ENCODE results near the gene ZNF837.

ZNF837 gene

DNA sequence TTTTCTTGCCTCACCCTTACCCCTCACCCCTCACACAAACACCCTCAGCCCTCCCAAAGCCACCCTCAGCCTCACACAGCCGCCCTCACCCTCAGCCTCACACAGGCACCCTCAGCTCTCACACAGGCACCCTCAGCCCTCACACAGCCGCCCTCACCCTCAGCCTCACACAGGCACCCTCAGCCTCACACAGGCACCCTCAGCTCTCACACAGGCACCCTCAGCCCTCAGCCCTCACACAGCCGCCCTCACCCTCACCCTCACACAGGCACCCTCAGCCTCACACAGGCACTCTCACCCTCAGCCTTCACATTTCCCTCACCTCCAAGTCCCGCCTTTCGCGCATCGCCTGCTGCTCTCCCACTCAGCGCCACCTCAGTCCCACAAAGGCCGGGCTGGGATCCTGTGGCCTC lies 54.3 kb downstream of the ZNF837 start:
- no peaks in the 10 kb centered on the region for H3K9me3 ChIP-seq (ENCODE audit: insufficient read depth, low read depth, low read length)
- peak overlapping the region; percentile 80 for H3K9ac ChIP-seq (ENCODE audit: low read depth, low read length)
- 2% methylated on average over 9 of the region's 9 CpGs for WGBS
- peak overlapping the region; percentile 90 for H3K4me3 ChIP-seq (ENCODE audit: low read length)
- no peaks in the 10 kb centered on the region for H3K36me3 ChIP-seq (ENCODE audit: insufficient read depth, low read length)
- no peak overlapping the region for H3K27ac ChIP-seq (ENCODE audit: low read depth, low read length)
- H3K4me1 ChIP-seq (ENCODE audit: insufficient read depth, low read length) = no peaks in the 10 kb centered on the region; the same call in 1 of the 2 replicates
- no peaks in the 10 kb centered on the region for H3K27me3 ChIP-seq (ENCODE audit: insufficient read depth, low read length)

DNA sequence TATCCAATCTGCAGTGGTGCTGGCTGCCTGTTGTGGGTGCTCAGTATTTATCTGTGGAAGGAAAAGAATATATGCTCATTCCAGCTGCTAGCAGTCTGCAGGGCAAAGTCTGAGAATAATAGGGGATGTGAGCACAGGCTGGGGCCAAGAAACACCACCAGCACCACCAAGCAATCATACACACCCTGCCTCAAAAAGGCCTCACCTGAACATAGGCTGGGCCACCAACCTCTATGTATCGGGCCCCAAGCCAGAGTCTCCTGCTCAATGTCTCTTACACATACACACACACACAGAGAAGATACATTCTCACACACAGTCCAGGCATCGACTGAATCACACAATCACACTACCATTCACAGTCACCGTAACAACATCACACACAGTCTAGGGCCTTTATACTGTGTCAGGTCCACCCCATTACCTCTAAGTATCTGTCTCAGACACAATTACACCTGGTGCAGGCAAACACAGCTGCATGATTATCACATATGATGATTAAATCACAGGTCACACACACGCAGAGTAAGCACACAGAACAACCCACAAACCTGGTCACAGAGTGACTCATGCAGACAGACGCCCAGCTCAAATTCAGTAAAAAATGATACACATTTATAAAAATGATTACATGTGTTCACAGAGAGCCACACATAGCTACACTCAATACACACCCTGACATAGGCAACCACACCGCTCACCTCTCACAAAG lies 55.4 kb downstream of the ZNF837 start:
- 0 out of 2 replicates have a peak overlapping the region, but pooled peaks have one; percentile 13 for H3K9ac ChIP-seq (ENCODE audit: low read depth, low read length)
- 91% methylated on average over 6 of the region's 6 CpGs for WGBS
- H3K27me3 ChIP-seq (ENCODE audit: insufficient read depth, low read length) = no peaks in the 10 kb centered on the region
- H3K9me3 ChIP-seq (ENCODE audit: insufficient read depth, low read depth, low read length) = no peaks in the 10 kb centered on the region
- H3K4me1 ChIP-seq (ENCODE audit: insufficient read depth, low read length) = no peaks in the 10 kb centered on the region; the same call in 1 of the 2 replicates
- peak overlapping the region; percentile 90 for H3K4me3 ChIP-seq (ENCODE audit: low read length)
- H3K27ac ChIP-seq (ENCODE audit: low read depth, low read length) = no peak overlapping the region
- H3K36me3 ChIP-seq (ENCODE audit: insufficient read depth, low read length) = no peaks in the 10 kb centered on the region

DNA sequence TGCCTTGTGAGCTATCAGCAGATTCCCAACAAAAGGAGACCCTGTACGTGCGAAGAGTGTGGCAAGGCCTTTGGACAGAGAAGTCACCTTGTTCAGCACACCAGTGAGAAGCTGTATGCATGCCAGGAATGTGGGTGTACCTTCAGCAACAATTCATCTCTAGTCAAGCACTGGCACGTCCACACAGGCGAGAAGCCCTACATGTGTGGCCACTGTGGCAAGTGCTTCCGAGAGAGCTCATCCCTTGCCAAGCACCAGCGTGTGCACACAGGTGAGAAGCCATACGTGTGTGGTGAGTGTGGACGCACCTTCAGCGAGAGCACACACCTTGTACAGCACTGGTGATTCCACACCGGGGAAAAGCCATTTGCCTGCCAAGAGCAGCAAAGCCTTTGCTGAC lies 61.6 kb downstream of the ZNF837 start:
- 95% methylated on average over 10 of the region's 10 CpGs for WGBS
- no peaks in the 10 kb centered on the region for H3K9me3 ChIP-seq (ENCODE audit: insufficient read depth, low read depth, low read length)
- no peak overlapping the region for H3K27ac ChIP-seq (ENCODE audit: low read depth, low read length)
- no peak overlapping the region for H3K4me3 ChIP-seq (ENCODE audit: low read length)
- no peaks in the 10 kb centered on the region for H3K27me3 ChIP-seq (ENCODE audit: insufficient read depth, low read length)
- peaks cover 17% of the 10 kb centered on the region for H3K36me3 ChIP-seq (ENCODE audit: insufficient read depth, low read length)
- no peak overlapping the region for H3K9ac ChIP-seq (ENCODE audit: low read depth, low read length)
- no peaks in the 10 kb centered on the region for H3K4me1 ChIP-seq (ENCODE audit: insufficient read depth, low read length)

DNA sequence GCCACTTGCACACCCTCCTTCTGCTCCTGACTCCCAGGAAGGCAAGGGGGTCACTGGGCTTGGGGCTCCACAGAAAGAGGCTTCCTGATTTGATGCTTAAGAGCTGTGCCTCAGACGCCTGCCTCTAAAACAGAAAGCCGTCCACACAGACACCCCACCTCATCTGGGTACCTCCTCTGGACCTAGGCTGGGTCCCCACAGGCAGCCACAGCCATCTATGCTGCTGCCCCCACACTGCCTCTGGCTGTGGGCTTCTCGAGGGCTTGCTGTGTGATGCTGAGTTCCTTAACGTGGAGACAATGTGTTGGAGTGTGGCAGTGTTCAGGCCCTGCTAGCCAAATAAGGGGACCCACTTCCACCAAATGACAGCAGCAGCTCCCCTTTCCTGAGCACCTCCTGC lies 62.5 kb downstream of the ZNF837 start:
- Histone ChIP-seq H3K4me1 (ENCODE audit: insufficient read depth, low read length) (no peaks in the 10 kb centered on the region), H3K27ac (ENCODE audit: low read depth, low read length) (no peak overlapping the region), H3K36me3 (ENCODE audit: insufficient read depth, low read length) (peaks cover 26% of the 10 kb centered on the region), H3K9me3 (ENCODE audit: insufficient read depth, low read depth, low read length) (no peaks in the 10 kb centered on the region), H3K9ac (ENCODE audit: low read depth, low read length) (no peak overlapping the region), H3K27me3 (ENCODE audit: insufficient read depth, low read length) (no peaks in the 10 kb centered on the region), H3K4me3 (ENCODE audit: low read length) (no peak overlapping the region)
- WGBS = 91% methylated on average over 4 of the region's 4 CpGs
